Hippocampal formation (tissue), 2 donors: ENCODE data around the gene ASPHD1.
"Not testable (repeated sequence)": the region's sequence is repeated elsewhere in the genome, so short reads cannot be mapped to it uniquely, and the experiment has no call there.

Experiments
- DNase-seq, 2 donors: peaks; one replicate each; lab custom pipeline; 2025; lab: John Stamatoyannopoulos, UW

The ASPHD1 gene

DNA sequence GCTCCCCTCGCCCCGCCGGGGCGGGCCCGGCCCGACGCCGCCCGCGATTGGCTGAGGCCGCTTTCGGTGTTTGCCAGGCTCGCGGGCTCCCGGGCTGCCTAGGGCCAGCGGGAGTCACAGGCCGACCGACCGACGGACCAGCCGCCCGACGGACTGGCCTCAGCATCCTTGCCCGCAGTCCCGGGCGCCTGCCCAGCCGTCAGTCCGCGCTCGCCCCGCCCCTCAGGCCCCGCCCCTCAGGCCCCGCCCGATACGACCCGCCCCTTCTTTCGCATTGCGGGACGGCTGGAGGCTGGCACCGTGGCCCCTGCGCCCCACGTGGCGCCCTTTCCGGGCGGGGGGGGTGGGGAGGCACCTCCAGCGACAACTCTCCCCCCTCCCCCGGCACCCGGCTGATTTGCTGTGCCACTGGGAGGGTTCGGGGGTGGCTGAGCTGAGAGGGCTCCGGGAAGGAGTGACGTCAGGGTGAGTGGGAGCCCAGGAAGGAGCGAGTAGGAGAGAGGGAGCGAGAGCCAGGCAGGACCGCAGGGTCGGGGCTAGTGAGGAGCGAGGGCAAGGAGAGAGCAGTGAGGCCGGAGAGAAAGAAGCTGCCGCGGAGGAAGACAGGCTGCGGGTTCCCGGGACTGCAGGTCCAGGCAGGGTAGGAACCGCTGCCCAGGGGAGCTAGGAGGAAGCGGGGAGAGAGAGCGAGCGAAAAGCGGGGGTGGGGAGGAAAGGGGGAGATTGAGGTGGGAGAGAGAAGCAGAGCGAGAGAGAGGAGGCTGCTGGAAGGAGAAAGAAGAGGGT is at the start of gene ASPHD1:
ASPHD1 (plus strand) TSS at position 387 of the 786 bp plus-strand sequence. CDS start 484 bp downstream, outside the sequence.
- peak; percentile 71 to 87 for DNase-seq

- no peak for DNase-seq
Measured at GRCh38 chr16:29850998-29851397, 49.3 kb upstream of the ASPHD1 start.

GRCh38 chr16:29852654-29853053 is 47.6 kb upstream of the ASPHD1 start:
- no peak for DNase-seq

- DNase-seq = no peak
Measured at GRCh38 chr16:29854520-29855100, 45.7 kb upstream of the ASPHD1 start.

DNA sequence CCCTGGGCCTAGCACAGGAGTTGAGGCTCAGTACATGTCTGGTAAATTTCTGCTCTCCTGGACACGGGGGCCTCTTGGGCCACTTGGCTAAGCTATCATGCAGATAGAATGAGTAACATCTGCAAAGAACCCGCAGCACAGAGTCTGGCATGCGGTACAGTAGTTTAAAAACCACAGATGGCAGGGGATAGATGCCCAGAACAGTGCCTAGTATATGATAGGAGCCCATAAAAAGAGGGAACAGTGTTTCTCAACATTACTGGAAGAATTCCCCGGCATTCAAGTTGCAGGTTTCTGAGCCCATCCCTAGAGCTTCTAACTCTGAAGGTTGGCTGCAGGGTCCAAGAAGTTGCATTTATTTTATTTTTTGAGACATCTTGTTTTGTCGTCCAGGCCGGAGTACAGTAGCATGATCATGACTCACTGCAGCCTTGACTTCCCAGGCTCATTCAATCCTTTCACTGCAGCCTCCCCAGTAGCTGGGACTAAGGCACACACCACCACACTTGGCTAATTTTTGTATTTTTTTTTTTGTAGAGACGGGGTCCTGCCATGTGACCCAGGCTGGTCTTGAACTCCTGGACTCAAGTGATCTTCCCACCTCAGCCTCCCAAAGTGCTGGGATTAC is 43.0 kb upstream of the ASPHD1 start:
- DNase-seq = no peak

GRCh38 chr16:29858149-29858849 is 42.0 kb upstream of the ASPHD1 start:
- DNase-seq = no peak

DNA sequence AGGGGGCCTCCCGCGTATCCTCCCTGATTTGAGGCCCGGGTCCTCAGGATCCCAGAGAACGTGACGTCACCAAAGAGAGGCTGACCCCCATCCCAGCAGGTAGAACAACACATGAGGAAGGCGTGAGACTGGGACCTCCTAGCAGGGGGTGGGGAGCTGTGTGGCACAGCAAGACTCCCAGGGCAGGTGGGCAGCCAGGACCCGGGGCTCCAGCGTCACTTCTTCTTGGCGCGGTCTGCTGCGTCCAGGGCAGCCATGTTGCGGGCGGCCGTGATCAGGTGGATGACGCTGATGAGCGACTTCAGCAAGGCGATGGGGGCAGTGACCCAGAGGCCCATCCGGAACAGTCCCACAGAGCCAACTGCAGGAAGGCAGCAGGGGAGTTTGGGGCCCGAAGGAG is 41.3 kb upstream of the ASPHD1 start:
- DNase-seq = no peak

DNA sequence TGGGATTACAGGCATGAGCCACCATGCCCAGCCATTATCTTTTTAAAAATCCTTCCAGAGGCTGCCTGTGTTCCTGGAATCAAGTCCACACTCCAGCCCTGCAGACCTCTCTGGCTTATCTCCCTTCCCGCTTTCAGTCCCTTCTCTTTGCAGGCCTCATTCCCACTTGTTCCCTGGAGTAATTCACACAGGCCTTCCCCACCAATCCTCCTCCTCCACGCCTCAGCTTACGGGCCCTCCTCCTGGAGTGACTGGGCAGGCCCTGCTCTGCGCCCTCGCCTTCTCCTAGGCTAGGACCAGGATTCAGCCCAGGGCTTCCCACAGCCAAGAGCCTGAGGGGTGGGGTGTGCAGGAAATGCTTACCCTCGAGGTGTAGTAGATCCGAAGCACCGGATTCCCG is 40.1 kb upstream of the ASPHD1 start:
- no peak for DNase-seq

DNA sequence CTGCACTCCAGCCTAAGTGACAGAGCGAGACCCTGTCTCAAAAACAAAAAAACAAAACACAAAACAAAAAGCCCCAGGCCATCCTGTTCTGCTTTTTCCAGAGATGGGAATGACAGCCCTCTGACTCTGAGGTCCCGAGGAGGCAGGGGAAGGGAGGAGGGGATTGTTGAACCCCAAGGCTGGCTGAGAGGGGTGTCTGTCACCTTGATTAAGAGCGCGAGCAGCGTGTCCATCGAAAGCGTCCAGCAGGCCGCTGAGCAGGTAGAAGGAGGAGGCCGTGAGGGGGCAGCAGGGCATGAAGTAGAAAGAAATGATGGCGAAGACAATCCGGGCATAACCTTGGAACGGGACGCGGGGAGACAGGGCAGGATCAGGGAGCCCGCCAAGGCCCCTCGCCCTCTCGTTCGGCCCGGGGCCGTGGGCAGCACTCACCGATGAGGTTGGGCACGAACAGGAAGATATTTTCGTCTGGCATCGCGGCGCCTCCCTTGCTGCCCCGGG is 37.9 kb upstream of the ASPHD1 start:
- peak in 1 of 2 donors; percentile 29 for DNase-seq

- DNase-seq = peak; percentile 90 to 99
Measured at GRCh38 chr16:29862884-29863668, 37.2 kb upstream of the ASPHD1 start, which contains the start of gene CDIPT. Gene CDIPT, minus strand, starts transcription at chr16:29863226. Its CDS starts 369 bp downstream, at chr16:29862857.

- DNase-seq = no peak
Measured at GRCh38 chr16:29863669-29863984, 36.7 kb upstream of the ASPHD1 start.

- no peak for DNase-seq
Measured at GRCh38 chr16:29864205-29864604, 36.1 kb upstream of the ASPHD1 start.

DNA sequence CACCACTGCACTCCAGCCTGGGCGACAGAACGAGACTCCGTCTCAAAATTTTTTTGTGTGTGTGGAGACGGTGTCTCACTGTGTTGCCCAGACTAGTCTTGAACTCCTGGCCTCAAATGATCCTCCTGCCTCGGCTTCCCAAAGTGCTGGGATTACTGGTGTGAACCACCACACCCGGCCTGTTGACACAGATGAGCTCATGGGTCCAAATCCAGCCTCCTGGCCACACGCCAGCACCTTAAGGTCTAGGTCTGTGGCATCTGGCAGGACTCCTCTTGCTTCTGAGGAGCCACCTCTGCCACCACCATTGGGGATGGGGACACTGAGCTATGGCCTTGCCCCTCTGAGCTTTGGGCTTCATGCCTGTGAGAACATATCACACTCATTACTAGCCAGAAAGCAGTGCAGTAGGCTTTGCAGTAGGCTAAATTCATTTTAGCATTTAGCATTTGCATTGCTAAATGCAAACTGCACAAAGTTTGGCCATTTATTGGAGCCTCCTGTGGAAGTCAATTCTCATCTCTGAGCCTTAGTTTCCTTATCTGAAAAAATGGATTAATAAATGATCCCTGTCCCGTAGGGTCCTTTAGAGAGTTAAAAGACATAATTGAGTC is 31.8 kb upstream of the ASPHD1 start:
- no peak for DNase-seq

DNA sequence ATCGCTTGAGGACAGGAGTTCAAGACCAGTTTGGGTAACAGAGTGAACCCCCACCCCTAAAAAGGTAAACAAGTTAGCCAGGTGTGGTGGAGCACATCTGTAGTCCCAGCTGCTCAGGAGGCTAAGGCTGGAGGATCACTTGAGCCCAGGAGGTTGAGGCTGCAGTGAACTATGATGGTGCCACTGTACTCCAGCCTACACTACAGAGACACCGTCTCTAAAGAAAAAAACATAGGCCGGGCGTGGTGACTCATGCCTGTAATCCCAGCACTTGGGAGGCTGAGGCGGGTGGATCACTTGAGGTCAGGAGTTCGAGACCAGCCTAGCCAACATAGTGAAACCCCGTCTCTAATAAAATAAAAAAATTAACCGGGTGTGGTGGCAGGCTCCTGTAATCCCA is 31.2 kb upstream of the ASPHD1 start:
- DNase-seq = not testable (repeated sequence)

DNA sequence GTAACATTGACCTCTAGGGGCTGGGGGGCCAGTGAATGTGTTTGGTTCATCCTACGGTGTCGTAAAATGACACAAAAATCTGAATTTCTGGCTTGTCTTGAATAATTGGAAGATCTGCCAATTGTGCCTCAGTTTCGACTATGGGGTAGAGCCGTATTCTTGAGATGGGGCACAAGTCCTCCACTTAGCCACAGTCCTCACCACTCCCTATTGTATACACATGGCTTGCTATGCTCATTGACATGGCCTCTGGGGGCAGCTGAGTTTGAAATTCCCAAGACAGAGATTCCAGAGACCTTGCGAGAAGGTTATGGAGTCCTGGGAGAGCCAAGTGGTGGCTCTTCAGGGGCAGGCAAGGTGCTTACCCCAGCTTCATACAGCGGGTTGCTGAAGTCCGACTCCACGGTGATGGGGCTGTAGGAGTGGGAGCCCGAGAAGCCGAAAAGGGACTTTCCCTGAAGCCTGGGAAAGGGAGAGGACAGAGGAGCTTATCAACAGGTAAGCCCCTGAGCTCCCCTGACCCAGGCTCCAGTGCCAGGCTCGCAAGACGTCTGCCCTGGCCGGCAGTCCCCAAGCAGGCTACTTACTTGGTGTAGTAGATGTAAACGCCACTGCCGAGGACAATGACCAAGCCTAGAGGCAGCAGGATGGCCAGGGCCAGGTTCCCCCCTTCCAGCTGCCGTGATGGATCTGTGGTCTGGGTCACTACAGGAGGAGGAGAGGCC is 28.3 kb upstream of the ASPHD1 start:
- no peak for DNase-seq

GRCh38 chr16:29873319-29873718 is 27.0 kb upstream of the ASPHD1 start:
- no peak for DNase-seq

DNA sequence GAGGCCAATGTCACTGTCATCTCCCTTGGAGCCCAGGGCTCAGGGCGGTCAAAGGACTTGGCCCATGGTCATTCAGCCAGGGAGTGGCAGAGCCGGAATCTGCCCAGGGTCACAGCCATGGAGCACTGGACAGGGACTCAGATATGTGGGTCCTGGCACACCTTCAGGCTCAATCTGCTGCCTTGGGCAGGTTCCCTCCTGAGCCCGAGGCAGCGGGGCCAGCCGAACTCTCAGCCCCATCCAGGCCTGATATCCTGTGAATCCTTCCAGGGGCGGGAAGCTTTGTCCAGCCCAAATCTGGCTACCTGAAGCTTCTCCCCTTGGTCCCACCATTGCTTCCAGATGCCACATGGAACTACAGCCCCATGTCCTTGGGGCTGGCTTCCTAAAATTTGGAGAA is 25.1 kb upstream of the ASPHD1 start:
- DNase-seq = no peak

- no peak for DNase-seq
Measured at GRCh38 chr16:29876217-29876593, 24.1 kb upstream of the ASPHD1 start.

DNA sequence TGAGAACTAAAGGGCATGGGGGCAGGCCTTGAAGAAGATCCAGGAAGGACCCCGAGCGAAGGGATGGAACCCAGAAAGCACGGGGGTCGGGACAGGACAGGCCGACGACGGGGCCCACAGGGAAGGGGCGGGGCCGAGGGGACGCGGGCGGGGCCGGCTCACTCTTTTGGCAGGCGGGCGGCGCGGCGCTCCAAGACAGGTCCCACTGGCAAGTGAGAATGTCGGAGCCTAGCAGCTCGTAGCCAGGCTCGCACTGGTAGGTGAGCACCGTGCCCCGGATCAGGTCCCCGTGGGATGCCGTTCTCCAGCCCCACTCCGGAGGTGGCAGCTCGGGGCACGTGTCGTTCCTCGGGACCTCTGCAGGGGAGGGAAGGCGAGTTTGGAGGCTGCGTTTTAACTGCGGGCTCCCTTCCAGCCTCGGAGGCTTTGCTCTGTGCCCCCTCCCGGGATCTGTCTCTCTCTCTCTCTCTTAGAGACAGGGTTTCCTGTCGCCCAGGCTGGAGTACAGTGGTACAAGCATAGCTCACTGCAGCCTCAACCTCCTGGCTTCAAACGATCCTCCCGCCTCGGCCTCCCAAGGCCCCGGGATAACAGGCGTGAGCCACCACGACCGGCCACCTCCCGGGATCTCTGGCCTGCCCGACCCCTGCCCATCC is 23.6 kb upstream of the ASPHD1 start:
- no peak for DNase-seq
